ENCODE measurements around the gene TMEM242.

DNA sequence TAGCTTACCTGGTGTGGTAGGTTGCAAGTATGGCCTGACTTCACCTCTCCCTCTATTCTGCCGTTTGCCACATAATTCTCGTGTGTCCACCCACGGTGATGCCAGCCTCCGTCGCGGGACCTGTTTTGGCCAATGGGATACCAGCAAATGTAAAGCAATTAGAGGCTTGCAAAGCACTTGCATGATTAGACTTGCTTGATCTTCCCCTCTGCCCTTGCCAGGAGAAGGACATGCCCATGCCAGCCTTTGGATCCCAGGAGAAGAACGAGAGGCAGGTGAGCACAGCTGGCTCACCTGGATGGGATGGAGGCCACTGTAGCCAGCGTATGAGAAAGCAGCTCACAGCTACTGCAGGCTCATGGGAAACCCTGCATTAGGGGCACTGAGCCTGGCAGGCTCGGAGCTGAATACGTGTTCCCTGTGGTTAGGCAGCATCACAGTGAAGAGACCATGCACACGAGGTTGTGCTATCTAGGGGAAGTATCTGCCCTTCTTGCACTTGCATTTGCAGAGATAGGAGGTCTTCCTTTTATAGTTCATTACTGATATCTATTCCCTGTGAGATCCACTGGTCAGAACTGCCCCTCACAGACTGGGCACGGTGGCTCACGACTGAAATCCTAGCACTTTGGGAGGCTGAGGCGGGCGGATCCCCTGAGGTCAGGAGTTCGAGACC lies 62.4 kb downstream of the TMEM242 start:
- TF ChIP-seq, protein P1, sequence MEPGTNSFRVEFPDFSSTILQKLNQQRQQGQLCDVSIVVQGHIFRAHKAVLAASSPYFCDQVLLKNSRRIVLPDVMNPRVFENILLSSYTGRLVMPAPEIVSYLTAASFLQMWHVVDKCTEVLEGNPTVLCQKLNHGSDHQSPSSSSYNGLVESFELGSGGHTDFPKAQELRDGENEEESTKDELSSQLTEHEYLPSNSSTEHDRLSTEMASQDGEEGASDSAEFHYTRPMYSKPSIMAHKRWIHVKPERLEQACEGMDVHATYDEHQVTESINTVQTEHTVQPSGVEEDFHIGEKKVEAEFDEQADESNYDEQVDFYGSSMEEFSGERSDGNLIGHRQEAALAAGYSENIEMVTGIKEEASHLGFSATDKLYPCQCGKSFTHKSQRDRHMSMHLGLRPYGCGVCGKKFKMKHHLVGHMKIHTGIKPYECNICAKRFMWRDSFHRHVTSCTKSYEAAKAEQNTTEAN (CRISPR knock-in tag; conservative IDR thresholded peaks at IDR 0.05), result no peak
- TF ChIP-seq, protein P2, sequence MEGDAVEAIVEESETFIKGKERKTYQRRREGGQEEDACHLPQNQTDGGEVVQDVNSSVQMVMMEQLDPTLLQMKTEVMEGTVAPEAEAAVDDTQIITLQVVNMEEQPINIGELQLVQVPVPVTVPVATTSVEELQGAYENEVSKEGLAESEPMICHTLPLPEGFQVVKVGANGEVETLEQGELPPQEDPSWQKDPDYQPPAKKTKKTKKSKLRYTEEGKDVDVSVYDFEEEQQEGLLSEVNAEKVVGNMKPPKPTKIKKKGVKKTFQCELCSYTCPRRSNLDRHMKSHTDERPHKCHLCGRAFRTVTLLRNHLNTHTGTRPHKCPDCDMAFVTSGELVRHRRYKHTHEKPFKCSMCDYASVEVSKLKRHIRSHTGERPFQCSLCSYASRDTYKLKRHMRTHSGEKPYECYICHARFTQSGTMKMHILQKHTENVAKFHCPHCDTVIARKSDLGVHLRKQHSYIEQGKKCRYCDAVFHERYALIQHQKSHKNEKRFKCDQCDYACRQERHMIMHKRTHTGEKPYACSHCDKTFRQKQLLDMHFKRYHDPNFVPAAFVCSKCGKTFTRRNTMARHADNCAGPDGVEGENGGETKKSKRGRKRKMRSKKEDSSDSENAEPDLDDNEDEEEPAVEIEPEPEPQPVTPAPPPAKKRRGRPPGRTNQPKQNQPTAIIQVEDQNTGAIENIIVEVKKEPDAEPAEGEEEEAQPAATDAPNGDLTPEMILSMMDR (CRISPR knock-in tag; IDR thresholded peaks at IDR 0.05), result no peak
- TF ChIP-seq, protein P3, sequence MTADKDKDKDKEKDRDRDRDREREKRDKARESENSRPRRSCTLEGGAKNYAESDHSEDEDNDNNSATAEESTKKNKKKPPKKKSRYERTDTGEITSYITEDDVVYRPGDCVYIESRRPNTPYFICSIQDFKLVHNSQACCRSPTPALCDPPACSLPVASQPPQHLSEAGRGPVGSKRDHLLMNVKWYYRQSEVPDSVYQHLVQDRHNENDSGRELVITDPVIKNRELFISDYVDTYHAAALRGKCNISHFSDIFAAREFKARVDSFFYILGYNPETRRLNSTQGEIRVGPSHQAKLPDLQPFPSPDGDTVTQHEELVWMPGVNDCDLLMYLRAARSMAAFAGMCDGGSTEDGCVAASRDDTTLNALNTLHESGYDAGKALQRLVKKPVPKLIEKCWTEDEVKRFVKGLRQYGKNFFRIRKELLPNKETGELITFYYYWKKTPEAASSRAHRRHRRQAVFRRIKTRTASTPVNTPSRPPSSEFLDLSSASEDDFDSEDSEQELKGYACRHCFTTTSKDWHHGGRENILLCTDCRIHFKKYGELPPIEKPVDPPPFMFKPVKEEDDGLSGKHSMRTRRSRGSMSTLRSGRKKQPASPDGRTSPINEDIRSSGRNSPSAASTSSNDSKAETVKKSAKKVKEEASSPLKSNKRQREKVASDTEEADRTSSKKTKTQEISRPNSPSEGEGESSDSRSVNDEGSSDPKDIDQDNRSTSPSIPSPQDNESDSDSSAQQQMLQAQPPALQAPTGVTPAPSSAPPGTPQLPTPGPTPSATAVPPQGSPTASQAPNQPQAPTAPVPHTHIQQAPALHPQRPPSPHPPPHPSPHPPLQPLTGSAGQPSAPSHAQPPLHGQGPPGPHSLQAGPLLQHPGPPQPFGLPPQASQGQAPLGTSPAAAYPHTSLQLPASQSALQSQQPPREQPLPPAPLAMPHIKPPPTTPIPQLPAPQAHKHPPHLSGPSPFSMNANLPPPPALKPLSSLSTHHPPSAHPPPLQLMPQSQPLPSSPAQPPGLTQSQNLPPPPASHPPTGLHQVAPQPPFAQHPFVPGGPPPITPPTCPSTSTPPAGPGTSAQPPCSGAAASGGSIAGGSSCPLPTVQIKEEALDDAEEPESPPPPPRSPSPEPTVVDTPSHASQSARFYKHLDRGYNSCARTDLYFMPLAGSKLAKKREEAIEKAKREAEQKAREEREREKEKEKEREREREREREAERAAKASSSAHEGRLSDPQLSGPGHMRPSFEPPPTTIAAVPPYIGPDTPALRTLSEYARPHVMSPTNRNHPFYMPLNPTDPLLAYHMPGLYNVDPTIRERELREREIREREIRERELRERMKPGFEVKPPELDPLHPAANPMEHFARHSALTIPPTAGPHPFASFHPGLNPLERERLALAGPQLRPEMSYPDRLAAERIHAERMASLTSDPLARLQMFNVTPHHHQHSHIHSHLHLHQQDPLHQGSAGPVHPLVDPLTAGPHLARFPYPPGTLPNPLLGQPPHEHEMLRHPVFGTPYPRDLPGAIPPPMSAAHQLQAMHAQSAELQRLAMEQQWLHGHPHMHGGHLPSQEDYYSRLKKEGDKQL (CRISPR knock-in tag; IDR thresholded peaks at IDR 0.05; ENCODE audit: low read depth), result no peak
